Keratinocyte (primary cell): ENCODE measurements around the gene SPTBN1. TPM values are rescaled to one million over a fixed set of nuclear protein-coding genes. Genes with fewer than 3 reads are reported as not detected.

ENCODE experiments used
- DNase-seq: peaks from one replicate; pipeline ENCODE4 v3.0.0-alpha.2; 2011; ENCODE audit warnings: low read depth, missing footprints, low spot score
- FAIRE-seq: peaks from 2 replicates; lab custom pipeline; 2011; peaks lifted over from hg19 to GRCh38; lab: Jason Lieb, UNC
- H2AFZ ChIP-seq: 2 replicates; pipeline ENCODE4 v1.6.0; 2012; ENCODE audit warnings: low read length, control low read depth, inconsistent platforms; ENCODE audit not compliant: control insufficient read depth
- H3K27ac ChIP-seq: 2 replicates; pipeline ENCODE4 v1.5.1; 2011; ENCODE audit warnings: low read length; ENCODE audit not compliant: control insufficient read depth, insufficient read depth
- H3K27me3 ChIP-seq: 3 replicates; pipeline ENCODE4 v1.6.0; 2011; ENCODE audit warnings: low read length; ENCODE audit not compliant: control insufficient read depth, insufficient read depth; ENCODE audit errors: extremely low read depth
- H3K36me3 ChIP-seq, 2 experiments: 2 replicates in 1 of 2; 3 replicates in 1 of 2; pipeline ENCODE4 v1.5.1; 2011; ENCODE audit warnings: low read length in 2 of 2, mild to moderate bottlenecking in 1 of 2; ENCODE audit not compliant: control insufficient read depth in 2 of 2, insufficient read depth in 2 of 2; ENCODE audit errors: extremely low read depth in 1 of 2
- H3K4me1 ChIP-seq: 3 replicates; pipeline ENCODE4 v1.5.1; 2011; ENCODE audit warnings: low read length; ENCODE audit not compliant: control insufficient read depth, insufficient read depth; ENCODE audit errors: extremely low read depth
- H3K4me2 ChIP-seq: 3 replicates; pipeline ENCODE4 v1.6.0; 2011; ENCODE audit warnings: low read depth, low read length; ENCODE audit not compliant: control insufficient read depth, insufficient read depth; ENCODE audit errors: extremely low read depth
- H3K4me3 ChIP-seq, 3 experiments: fragments of 200-600 bp in 1 of 3; sonication (generic) in 1 of 3; 2 replicates in 2 of 3; 3 replicates in 1 of 3; pipeline ENCODE4 v1.5.1; 2011 to 2016; ENCODE audit warnings: low read length in 3 of 3, mild to moderate bottlenecking in 3 of 3, control low read depth in 2 of 3, inconsistent platforms in 1 of 3, low read depth in 1 of 3, mixed read lengths in 1 of 3, mixed run types in 1 of 3, moderate library complexity in 1 of 3; ENCODE audit not compliant: control insufficient read depth in 2 of 3, insufficient read depth in 2 of 3; ENCODE audit errors: extremely low read depth in 1 of 3
- H3K79me2 ChIP-seq: 2 replicates; pipeline ENCODE4 v1.6.0; 2012; ENCODE audit warnings: low read length; ENCODE audit not compliant: control insufficient read depth, insufficient read depth
- H3K9ac ChIP-seq: 3 replicates; pipeline ENCODE4 v1.6.0; 2011; ENCODE audit warnings: low read length; ENCODE audit not compliant: control insufficient read depth, insufficient read depth; ENCODE audit errors: extremely low read depth
- H3K9me1 ChIP-seq: 3 replicates; pipeline ENCODE4 v1.6.0; 2011; ENCODE audit warnings: low read length; ENCODE audit not compliant: control insufficient read depth, insufficient read depth; ENCODE audit errors: extremely low read depth
- H3K9me3 ChIP-seq: 2 replicates; pipeline ENCODE4 v1.5.1; 2012; ENCODE audit warnings: low read depth, low read length; ENCODE audit not compliant: control insufficient read depth
- H4K20me1 ChIP-seq: 3 replicates; pipeline ENCODE4 v1.6.0; 2011; ENCODE audit warnings: low read length; ENCODE audit not compliant: control insufficient read depth, insufficient read depth; ENCODE audit errors: extremely low read depth
- CTCF ChIP-seq, 3 experiments: IDR thresholded peaks in 1 of 3; conservative IDR thresholded peaks in 1 of 3; optimal IDR thresholded peaks in 1 of 3; 2 replicates in 2 of 3; 3 replicates in 1 of 3; pipeline versions ENCODE3 to v1.5.1; 2011; ENCODE audit warnings: low read length in 3 of 3, mild to moderate bottlenecking in 3 of 3, moderate library complexity in 2 of 3, control low read depth in 1 of 3, inconsistent platforms in 1 of 3; ENCODE audit not compliant: insufficient read depth in 2 of 3; ENCODE audit errors: extremely low read depth in 1 of 3
- EZH2 ChIP-seq: IDR thresholded peaks from one replicate; pipeline ENCODE4 v1.6.1; 2012; ENCODE audit warnings: inconsistent platforms, mild to moderate bottlenecking, low read length, moderate library complexity
- dilution Hi-C: fragments of 300-500 bp; cut with MboI; formaldehyde crosslinking; loops from one replicate; pipeline ENCODE4 v1.7.0; 2020; ENCODE audit warnings: low sequenced_read_pairs; ENCODE audit not compliant: extremely low pct_ligation_motif_present
- polyA plus RNA-seq, 5 experiments: library from polyadenylated mRNA; depleted of rRNA in 3 of 5; stranded (reverse) in 3 of 5; stranded (forward) in 1 of 5; unstranded in 1 of 5; fragments of >200 nt; gene quantifications; 1 replicate in 1 of 5; 2 replicates in 3 of 5; 3 replicates in 1 of 5; pipeline versions ENCODE4 v1.2.1 to v1.2.3, GENCODE V29; 2011 to 2012; ENCODE audit warnings: missing spikeins in 2 of 5, low read depth in 1 of 5, low replicate concordance in 1 of 5

SPTBN1 gene
- polyA plus RNA-seq, 1 donor (not counting 4 experiments of a cell fraction or from before 2014, with no cell fraction given): 40.0 TPM

- Histone ChIP-seq H3K4me3 (no peak overlapping the region), H3K9me1 (no peaks in the 10 kb centered on the region), H3K79me2 (no peaks in the 10 kb centered on the region), H3K36me3 (no peaks in the 10 kb centered on the region), H3K4me2 (no peak overlapping the region), H3K9me3 (no peaks in the 10 kb centered on the region), H3K4me1 (peaks cover 11% of the 10 kb centered on the region), H4K20me1 (no peaks in the 10 kb centered on the region), H3K27me3 (peaks cover 6% of the 10 kb centered on the region), H2AFZ (no peak overlapping the region), H3K9ac (no peak overlapping the region), H3K27ac (no peak overlapping the region)
- dilution Hi-C loops: no loop called here
- DNase-seq (no peak), FAIRE-seq (no peak)
- TF ChIP-seq CTCF (optimal IDR thresholded peaks at IDR 0.05 in 1 of 3, IDR thresholded peaks at IDR 0.05 in 1 of 3, conservative IDR thresholded peaks at IDR 0.05 in 1 of 3; ENCODE audit: extremely low read depth in 1 of 3, insufficient read depth in 2 of 3, low read length in 3 of 3) (no peak), EZH2 (no peak)
Measured at GRCh38 chr2:54681416-54681815, 225.3 kb downstream of the SPTBN1 start.

- Histone ChIP-seq H3K4me1 (peaks cover 11% of the 10 kb centered on the region), H3K4me3 (no peak overlapping the region), H3K79me2 (no peaks in the 10 kb centered on the region), H3K4me2 (no peak overlapping the region), H3K9me3 (no peaks in the 10 kb centered on the region), H4K20me1 (no peaks in the 10 kb centered on the region), H3K36me3 (no peaks in the 10 kb centered on the region), H3K27me3 (peaks cover 6% of the 10 kb centered on the region), H3K27ac (no peak overlapping the region), H2AFZ (no peak overlapping the region), H3K9ac (no peak overlapping the region), H3K9me1 (no peaks in the 10 kb centered on the region)
- FAIRE-seq: no peak
- no peak for DNase-seq
- dilution Hi-C loops: no loop called here
- TF ChIP-seq CTCF (optimal IDR thresholded peaks at IDR 0.05 in 1 of 3, IDR thresholded peaks at IDR 0.05 in 1 of 3, conservative IDR thresholded peaks at IDR 0.05 in 1 of 3; ENCODE audit: extremely low read depth in 1 of 3, insufficient read depth in 2 of 3, low read length in 3 of 3): no peak
- TF ChIP-seq EZH2: no peak
Measured at GRCh38 chr2:54683596-54683995, 227.5 kb downstream of the SPTBN1 start.
